HG02623 (cell line): Measurements from ENCODE around the gene KCNH5.

Source experiments
- ATAC-seq: cut with Tn5 transposase; IDR thresholded peaks from one replicate; pipeline ENCODE4 v1.9.1; 2021; ENCODE audit warnings: moderate library complexity; ENCODE audit not compliant: unreplicated experiment

The KCNH5 gene

DNA sequence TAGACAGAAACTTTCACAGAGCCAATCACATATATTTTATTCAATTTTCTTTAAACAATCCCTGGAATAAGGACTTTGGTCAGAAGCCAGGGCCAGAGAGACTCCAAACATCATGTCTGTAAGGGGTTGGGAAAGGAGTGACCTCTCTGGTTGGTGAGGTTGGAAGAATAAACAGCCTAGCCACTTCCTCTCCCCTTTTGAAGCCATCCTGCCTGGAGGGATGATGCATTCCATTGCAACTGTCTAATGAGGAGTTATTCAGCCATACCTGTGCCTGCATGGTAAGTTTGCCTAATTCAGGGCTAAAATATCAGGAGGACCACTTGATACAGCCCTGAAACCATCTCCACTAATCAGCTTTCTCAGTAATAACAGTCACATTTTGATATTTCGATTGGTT, 299.8 kb downstream of the KCNH5 start:
- no peak for ATAC-seq

DNA sequence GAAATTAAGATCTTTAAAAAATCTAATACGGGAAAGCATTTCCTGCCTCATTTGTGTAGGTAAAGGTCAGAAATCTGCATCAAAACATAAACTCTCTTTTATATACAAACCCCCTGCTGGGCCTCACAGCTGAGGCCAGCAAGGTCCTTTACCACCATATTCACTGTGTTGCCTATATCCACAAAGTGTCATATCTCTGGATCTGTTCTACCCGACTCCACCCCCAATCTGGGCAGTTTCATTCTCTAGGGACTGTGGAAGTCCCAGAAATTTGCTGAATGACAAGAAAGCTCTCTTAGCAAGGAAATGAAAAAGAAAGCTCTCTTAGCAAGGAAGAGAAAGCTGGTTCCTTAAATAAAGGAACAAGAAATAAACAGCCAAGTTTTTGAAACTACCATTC, 301.7 kb downstream of the KCNH5 start:
- no peak for ATAC-seq

DNA sequence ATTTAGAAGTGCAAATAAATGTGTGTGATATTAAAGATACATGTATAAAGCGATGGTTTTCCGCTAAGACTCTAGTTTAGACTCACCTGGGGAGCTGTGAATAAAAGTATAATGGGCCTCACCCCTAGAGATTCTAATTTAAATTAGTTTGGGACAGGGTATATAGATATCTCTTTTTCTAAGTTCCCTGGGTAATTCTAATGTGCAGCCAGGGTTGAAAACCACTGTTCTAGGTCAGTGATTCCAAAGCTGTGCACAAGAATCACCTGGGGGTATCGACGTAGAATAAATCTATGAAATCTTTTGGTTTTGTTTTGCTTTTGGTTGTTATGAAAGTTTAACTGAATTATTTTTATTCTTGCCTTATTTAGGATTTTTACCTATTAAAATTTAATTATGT, 302.1 kb downstream of the KCNH5 start:
- ATAC-seq: no peak

DNA sequence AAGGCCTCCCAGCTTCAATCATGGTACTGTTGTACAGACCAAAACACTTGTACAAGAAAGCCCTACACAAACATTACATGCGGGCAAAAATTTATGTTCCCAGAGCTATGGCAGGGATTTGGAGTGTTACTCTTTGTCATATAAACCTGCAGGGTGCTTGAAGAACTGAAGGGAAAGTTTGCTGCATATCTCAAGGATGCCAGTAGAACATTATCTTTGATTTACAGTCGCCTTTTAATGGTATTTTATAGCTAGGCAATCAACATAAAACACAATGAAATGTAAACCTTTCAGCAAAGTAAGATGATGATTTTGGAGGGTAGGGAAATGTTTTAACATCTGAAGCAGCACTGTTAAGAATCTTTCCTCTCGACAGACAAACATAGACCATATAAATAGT, 305.6 kb downstream of the KCNH5 start:
- ATAC-seq: no peak

DNA sequence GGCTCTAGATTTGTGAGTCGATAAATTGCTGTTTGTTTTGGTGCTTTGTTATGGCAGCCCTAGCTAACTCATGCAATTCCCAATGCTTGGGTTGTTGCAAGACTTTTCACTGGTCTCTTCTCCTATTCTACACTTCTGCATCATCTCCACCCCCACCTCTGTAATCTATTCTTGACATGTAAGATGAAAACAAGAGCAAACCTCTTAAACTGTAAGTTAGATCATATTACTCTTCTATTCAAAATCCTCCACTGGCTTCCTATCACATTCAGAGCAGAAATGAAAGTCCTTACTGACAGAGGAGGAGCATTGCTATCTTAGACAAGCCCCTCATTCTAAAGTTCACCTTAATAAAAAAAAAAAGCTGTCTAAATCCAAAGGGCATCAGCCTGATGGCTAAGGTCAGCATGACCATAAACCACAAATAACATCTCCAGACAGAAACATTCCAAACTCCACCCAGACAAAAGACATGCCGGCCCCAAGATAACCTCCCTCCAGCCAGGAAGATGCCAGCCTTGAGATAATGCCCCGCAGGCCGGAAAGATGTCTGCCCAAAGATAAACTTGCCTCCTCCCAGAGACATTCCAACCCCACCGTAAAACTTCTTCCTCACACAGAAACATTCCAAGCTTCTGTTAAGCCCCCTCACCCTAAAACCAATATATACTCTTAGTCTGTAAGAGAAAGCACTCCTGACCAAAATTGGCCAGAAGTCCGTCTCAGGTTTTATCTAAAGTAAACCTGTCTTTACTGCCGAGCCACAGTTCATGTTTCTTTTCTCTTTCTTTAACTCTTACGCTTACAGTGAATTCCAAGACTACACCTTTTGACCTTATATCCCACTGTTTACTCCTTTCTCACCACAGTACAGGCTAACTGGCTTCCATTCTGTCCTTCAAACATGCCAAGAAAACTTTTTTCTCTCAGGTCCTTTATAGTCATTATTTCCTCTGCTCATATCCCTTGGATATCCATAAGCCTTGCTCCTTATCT, 308.9 kb downstream of the KCNH5 start:
- ATAC-seq: no peak

DNA sequence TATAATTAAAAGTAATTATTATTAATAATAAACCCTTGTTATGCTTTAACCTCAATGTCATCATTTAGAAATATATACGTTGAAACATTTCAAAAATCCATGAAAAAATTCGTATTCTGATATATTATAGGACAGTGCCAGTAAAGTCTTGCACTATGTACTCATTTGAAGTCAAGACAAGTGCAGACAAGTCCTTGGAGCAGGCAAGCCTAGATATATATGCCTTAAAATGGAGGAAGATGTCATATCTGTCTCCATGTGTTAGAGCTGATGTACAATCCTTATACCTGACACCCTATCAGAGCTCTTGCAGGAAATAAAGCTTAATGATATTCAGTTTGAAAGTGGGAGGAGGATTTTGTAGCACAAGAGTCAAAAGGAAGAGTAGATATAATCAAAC, 310.4 kb downstream of the KCNH5 start:
- no peak for ATAC-seq

DNA sequence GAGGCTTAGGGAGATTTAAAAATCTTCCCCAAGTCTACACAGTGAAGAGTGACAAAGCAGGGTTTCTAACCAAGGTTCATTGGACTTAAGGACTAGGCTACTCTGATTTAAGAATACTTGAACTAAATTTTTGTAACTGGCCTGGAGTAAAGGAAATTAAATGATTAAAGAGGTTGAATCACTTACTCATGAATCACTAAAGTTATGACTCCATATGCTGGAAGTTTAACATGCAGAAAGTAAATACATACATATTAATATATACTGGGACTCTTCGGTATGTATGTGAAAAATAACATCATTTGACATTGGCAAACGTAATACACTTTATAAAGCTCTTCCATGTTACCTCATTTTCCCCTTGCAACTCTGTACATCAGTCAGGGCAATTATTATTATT, 322.9 kb downstream of the KCNH5 start:
- no peak for ATAC-seq

DNA sequence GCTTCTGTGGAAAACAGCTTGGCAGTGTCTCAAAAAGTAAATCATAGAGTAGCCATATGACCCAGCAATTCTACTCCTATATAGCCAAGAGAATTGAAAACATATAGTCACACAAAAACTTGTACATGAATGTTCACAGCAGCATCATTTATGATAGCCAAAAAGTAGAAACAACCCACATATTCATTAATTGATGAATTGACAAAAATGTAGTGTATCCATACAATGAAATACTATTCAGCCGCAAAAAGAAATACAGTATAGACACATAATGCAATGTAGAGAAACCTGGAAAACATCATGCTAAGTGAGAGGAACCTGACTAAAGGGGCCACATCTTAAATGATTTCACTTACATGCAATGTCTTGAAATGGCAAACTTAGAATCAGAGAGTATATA, 326.6 kb downstream of the KCNH5 start:
- no peak for ATAC-seq

DNA sequence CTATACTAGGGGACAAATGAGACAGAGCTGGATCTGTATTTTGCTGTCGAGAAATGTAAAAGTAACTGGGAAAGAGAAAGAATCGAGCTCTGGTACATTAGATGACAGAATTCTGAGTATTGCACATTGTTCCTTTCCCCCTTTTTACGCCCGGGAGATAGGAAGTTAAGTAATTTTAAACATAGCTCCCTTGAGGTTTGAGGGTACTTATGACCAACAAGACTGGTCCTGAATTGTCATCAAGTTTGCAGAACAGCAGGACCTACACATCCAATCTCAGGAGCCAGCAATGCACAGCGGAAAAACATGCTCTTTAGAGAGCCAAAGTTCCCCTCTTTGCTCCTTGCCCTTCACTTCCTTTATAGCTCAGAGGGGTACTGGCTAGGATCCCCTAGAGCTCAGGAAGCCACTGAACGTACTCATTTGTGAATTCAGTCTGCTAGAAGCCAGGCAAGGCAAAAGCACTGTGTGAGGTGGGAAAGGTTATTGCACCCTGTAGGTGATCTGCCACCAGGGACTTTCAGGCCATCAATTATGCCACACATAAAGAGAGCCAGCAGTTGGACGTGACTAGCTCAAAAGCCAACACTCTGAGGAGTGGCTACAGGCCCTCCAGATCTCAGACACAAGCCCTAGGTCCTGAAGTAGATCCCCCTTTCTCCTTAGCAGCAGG, 333.8 kb downstream of the KCNH5 start:
- no peak for ATAC-seq

DNA sequence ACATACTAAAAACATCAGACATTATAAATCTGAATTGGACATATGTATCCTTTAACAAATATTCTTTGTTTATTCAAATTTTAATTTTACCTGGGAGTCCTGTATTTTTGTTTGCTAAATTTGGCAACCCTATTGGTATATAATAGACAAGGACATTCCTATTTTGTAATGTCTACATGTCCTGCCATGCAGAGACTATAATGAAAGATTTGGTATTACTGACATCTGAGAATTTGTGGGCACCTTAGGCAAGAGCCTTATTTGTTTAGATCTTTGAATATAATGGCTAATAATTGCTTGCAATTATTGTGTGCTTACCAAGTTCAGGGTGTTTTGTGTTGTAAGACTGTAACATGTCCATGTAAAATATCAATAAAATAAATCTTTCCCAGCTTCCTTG, 334.4 kb downstream of the KCNH5 start:
- no peak for ATAC-seq

DNA sequence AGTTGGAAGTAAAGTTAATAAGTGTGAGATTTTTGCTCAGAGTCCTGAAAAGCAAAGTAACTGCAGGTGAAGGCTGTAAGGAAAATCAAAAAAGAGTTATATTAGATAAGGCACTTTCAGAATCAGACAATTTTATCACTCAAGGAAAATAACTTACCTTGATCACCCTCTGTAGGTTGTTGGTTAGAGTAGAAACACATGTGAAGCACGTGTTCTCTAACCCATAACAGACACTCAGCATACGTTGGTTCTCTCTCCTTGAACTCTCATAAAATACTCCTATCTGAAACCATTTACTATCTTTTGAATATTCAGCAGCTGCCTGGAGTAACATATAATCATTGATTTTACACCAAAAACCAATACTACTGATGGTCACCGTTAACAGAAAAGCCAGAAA, 335.5 kb downstream of the KCNH5 start:
- no peak for ATAC-seq

DNA sequence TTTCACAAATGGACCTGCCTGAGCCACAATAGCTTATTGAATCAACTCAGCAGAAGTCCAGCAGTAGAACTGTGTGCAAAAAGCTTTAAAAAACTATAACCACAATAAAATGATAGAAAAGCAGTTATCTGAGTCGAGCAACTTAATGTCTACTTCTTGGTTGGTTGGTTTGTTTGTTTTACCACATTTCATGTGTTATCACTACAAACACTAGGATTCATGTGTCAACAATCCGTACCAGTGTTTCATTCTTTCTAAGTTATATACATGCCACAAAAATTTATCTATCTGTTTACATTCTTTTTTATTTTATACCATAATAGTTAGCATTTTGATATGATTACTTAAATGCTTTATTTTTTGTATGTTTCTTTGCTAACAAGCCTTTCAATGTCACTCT, 339.0 kb downstream of the KCNH5 start:
- no peak for ATAC-seq

DNA sequence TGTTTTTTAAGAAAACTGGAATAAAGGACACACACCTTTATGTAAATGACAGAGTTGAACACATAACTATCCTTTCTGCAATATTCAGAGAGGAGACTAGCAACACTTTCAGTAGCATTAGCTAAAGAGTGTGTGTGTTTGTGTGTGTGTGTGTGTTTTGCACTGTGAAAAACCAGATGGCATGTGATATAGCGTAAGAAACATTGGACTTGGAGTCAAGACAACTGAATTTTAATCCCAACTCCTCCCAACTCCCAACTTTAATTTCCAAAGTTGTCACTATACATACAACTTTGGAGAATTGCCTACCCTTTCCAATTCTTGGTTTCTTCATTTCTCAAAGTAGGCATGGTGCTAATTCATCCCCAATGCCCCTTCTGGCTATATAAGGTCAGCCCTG, 347.8 kb downstream of the KCNH5 start:
- no peak for ATAC-seq

DNA sequence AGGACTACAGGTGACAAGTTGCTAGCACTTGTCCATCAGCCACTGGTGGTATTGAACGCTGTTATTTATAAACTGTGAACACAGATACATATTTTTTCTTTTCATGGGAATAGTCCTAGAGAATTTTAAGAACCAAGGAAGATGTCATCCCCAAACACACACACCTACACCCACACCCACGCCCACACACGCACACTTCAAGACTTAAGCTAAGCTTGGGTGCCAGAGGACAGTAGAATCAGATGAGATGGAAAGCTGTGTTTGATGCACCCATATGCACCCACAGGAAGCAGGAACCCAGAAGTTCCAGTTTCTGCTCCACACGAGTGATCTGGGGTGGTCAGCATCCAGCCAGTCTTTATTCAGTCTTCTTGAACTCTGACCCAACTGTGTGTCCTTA, 348.3 kb downstream of the KCNH5 start:
- no peak for ATAC-seq

DNA sequence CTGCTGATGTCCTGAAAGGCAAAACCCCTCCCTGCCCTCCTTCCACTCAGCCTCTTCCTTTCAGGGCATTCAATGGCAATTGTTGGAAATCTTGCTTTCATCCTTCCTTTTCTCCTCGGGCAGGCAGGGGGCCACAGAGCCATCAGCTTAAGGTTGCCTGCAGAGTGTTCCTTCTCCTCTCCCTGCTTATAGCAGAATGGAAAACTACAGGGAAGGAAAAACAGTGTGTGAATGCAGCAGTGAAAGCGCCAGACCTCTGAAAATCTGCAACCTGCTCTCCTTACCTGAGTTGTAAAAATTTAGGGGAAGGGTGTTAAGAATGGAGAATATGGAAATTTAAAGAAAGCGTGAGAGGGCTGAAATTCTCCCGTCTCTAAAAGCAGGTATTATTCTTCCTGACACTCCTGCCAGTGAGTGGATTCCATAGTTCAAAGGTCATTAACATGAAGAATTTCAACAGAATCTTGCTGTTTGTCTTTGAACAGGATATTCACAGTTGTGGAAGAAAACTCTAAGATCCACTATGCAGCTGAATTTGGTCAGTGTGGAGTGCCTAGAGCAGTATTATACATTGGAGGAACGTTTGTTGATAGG, 348.8 kb downstream of the KCNH5 start:
- ATAC-seq: no peak

DNA sequence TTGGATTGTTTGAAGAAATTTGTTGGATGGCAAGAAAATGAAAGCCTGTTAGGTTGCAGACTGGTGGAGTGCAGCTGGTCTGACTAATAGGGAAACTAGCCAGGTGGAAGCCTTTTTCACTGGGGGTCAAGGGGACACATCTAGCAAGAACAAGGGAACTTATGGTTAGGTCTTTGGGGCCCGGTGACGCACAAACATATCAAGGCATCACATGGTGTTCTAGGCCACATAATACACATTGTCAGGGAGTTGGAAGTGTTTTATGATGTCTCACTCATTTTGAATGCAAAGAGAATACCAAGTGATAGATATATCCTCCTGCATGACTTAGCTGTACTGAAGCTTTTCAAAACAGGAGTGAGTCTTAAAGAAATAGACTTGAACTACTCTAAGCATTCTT, 351.2 kb downstream of the KCNH5 start:
- ATAC-seq: no peak

DNA sequence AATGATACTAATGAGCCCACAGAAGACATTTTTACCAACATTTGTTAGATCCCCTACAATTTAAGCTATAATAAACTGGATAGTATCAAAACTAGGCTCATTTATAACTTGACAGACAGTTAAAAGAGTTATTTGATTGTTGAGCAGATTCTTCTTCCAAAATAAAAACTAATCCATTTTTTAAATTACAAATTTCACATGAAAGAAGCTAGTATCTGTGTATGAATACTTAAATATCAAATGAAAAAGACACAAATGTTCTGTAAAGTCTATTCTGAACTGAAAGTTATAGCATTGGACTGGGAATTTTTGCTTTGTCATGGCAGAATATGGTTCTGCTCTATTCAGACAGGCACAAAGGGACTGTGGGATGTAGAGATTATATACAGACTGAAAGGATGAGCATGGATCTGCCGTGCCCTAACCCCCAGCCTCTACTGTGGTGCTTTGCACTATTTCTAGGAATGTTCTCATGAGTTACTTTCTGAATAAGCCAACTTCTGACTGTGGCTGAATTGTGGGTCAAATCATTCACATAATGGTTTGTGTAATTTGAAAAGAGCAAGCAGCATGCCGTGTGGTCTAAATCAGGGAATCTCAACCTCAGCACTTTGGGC, 352.7 kb downstream of the KCNH5 start:
- no peak for ATAC-seq

DNA sequence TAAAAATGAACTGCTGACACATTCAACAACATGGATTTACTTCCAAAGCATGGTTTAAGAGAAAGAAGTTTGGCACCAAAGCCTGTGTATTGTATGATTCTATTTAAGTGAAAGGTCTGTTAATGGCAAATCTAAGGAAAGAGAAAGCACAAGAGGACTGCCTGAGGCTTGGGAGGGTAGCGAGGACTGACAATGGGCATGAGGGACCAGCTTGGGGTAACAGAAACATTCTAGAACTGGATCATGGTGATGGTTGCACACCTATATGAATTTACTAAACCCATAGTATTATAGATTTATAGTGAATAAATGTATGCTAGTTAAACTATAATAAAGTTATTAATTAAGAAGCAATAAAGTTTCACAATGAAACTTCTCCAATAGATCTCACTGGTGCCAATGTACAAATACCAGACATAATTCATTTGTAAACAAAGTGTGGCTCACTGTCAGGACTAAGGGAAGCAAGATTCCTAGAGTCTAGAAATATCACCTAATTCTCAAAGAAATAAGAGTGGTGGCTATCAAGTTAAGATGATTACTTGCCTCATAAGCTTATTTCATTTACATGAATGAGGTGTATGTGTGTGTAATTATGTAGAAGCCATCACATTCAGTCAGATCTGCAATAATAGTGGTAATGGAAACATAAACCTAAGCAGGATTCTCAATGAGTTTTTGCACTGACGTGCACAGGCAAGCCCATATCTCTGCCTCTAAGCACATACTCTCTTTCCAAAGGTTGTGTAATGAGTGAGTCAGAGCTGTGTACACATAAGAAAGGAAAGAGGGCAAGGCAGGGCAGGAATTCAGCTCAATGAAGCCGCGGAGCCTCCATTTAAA, 353.4 kb downstream of the KCNH5 start:
- ATAC-seq: no peak

DNA sequence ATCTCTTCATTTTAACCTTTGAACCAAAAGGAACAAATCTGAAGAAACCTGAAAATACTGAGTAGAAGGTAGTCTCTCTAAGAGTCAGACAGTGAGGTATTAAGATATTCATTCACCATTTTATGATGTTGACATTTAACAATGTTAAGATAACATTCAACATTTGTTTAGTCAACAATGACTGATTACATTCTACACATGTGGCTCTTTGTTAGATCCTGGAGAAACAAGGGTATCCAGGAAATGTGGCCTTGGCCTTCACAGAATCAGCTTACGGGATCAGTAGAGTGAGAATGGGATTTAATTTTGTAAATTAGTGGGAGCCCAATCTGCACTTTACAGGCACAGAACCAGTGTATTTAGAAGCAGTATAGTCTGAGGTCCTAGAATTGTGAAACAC, 355.5 kb downstream of the KCNH5 start:
- no peak for ATAC-seq

DNA sequence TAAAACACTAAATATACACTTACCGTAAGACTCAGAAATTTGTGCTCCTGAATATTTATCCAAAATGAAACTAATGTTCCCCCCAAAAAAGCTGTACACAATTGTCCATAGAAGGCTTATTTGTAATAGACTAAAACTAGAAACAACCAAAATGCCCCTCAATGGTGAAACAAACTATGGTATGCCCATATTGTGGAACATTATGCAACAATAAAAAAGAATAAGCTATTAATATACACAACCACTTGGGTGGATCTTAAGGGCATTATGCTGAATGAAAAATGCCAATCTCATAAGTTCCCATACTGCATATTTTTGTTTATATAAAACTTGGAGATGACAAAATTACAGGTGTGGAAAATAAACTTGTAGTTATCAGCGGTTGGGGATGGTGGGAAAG, 357.4 kb downstream of the KCNH5 start:
- no peak for ATAC-seq

DNA sequence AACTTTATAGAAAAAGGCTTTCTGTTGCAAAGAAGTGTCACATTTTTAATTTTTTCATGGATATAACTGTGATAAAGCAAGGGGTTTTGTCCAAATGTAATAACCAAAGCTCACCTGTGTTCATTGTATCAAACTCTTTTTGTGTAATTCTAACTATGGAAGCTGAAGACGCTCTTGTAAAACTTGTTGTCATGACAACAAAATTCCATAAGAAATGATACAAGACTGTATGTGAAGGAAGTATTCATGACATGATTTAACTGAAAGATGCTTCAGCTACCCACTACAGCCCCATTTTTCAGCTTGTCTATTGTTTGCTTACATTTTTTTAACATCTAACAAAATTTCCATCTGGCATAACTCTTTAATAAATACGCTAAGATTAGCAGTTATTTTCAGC, 360.9 kb downstream of the KCNH5 start:
- no peak for ATAC-seq
